IPS DF 4.7 (cell line): ENCODE data around the gene ATP6V1B1.
"Not testable (repeated sequence)": the region's sequence is repeated elsewhere in the genome, so short reads cannot be mapped to it uniquely, and the experiment has no call there.

Experiments
- DNase-seq: peaks from one replicate; pipeline ENCODE4 v3.0.0-alpha.2; 2013; ENCODE audit warnings: low spot score; ENCODE audit errors: extremely low read depth

ATP6V1B1 gene

GRCh38 chr2:71005271-71006202 is 69.8 kb downstream of the ATP6V1B1 start:
- DNase-seq, result no peak

- no peak for DNase-seq
Measured at GRCh38 chr2:71006323-71006722, 70.6 kb downstream of the ATP6V1B1 start.

- DNase-seq, result no peak
Measured at GRCh38 chr2:71006955-71007799, 71.5 kb downstream of the ATP6V1B1 start.

- no peak for DNase-seq
Measured at GRCh38 chr2:71008342-71008741, 72.6 kb downstream of the ATP6V1B1 start.

GRCh38 chr2:71011786-71012185 is 76.1 kb downstream of the ATP6V1B1 start:
- not testable (repeated sequence) for DNase-seq
